OCI-M1 (cell line): ENCODE results near the gene EIPR1.
"Not testable (repeated sequence)": the region's sequence is repeated elsewhere in the genome, so short reads cannot be mapped to it uniquely, and the experiment has no call there.

Experiments used
- DNase-seq: peaks from one replicate; lab custom pipeline; 2025; lab: John Stamatoyannopoulos, UW

The EIPR1 gene

DNA sequence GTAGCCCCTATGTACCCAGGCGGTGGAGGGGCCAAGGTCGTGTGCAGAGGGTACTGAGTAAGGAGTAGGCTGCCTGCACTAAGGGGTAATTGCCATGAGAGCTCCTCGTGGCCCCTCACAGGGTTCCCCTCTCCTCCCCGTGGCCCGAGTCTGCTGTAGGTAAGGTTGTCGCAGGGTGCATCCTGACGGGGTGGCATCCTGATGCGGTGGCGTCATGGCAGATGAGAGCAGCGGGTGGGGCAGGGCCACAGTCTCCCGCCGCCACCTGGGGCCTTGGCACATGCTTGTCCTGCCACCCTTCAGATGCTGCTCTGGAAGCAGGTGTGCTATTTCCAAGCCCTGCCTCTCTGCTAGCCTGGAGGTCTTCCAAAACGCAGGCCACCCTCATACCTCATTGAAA, 89.7 kb downstream of the EIPR1 start:
- no peak for DNase-seq

DNA sequence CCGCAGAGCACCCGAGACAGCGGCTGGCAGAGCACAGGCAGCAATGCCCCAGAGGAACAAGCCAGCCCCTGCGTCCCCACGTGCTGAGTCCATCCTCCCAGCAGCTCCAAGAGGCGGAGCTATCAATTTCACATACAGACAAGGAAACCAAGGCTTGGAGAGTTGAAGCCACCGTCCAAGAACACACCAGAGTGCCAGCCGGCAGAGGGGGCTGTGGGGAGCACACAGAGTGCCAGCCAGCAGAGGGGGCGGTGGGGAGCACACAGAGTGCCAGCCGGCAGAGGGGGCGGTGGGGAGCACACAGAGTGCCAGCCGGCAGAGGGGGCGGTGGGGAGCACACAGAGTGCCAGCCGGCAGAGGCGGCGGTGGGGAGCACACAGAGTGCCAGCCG, 91.0 kb downstream of the EIPR1 start:
- not testable (repeated sequence) for DNase-seq

DNA sequence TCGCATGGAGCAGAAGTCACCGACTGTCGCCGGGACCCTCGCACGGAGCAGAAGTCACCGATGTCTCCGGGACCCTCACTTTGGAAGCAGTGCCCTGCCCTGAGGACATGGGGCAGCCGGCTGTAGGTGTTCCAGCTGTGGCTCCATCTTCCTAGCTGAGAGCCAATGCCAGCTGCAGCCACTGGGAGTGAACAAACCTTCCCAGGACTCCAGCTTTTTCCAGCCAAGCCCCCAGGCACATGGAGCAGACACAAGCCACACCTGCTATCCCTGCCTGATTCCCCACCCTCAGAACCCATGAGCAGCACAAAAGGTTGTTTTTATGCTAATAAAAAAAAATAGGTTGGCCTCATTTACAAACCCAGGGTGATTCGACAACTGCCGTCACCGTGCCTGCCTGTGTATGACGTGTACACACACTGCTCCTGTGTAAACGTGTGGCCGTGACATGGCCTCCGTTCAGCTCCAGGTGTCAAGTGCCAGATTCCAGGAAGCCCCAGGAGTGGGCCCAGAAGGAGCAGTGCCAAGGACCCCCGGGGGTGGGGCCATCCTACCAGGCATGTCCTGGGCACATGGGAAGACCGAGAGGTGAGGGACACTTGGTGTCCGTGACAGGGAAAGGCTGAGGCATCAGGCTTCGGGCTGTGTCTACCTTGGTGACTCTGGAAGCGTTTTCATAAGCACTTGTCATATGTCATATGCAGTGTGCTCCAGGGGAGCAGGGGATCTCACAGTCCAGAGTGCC, 91.5 kb downstream of the EIPR1 start:
- no peak for DNase-seq

DNA sequence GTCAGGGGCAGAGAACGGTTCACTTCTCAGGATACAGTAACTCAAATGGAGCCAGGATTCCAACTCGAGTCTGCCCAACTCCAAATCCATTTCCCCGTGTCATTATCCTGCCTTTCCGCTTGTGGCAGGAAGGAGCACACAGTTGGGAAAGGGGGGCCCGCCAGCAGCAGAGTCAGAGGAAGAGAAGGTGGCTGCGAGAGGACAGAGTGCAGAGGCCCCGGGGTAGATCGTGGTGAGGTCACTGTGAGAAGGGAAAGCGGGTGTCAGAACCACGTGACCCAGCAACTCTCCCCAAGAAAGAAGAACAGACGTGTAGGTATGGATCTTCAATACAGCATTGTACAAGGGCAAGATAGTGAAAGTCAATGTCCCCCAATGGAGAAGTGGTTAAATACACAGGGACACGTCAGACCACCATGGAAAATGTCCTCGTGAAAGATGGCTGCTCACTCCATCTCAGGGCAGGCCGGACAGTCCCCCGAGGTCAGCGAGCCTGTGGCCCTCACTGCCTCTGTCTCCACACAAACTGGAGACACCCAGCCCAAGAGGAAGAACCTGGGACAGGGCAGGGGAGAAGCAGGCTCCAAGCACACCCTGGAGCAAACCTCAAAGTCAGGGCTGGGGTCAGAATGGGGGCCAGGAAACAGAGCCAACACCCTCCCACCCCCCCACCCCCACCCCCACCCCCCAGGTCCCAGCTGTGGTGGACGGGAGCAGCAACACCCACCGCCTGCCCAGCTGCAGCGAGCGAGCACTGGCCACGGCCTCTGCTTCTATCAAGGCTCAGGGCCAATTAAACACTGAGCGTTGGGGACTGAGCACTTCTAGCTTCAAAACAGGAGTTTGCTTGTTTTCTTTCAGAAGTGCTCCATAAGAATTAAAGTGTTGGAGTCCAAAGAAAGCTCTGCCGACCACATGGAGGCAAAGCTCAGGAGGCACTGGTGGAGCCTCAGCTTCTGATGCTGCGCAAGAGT, 92.7 kb downstream of the EIPR1 start:
- no peak for DNase-seq

DNA sequence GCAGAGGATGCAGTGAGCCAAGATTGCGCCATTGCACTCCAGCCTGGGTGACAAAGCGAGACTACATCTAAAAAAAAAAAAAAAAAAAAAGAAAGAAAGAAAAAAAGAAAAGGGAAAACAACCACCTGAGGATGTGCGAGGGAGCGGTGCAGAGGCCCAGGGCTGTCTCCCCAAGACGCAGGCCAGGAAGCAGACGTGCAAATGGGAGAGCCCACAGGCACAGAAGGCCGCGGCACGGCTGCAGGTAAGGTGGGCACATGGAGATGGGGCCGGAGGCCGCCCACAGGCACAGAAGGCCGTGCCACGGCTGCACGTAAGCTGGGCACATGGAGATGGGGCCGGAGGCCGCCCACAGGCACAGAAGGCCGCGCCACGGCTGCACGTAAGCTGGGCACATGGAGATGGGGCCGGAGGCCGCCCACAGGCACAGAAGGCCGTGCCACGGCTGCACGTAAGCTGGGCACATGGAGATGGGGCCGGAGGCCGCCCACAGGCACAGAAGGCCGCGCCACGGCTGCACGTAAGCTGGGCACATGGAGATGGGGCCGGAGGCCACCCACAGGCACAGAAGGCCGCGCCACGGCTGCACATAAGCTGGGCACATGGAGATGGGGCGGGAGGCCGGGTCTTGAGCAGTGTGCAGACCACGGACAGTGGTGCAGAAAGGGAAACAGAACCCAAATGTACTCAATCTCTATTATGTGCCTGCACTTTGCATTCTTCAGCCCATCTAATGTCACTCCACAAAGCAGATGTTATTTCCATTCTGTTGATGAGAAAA, 93.6 kb downstream of the EIPR1 start:
- not testable (repeated sequence) for DNase-seq

DNA sequence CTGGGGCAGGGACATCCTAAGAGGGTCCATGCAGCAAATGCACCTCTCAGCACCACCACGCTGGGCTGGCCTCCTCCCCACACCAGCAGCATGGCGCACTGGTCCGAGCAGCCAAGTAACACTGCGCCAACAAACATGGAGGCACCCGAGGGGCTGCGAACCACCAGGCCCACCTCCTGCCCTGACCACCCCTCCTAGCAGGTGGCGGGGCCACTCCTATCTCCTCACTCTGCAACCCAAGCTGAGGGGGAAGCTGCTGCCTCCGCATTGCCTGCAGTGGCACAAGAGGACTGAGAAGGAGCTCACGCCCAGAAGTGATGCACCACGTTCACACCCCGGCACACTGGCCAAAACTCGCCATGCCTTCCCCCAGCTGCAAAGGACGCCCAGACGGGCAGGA, 94.4 kb downstream of the EIPR1 start:
- no peak for DNase-seq

DNA sequence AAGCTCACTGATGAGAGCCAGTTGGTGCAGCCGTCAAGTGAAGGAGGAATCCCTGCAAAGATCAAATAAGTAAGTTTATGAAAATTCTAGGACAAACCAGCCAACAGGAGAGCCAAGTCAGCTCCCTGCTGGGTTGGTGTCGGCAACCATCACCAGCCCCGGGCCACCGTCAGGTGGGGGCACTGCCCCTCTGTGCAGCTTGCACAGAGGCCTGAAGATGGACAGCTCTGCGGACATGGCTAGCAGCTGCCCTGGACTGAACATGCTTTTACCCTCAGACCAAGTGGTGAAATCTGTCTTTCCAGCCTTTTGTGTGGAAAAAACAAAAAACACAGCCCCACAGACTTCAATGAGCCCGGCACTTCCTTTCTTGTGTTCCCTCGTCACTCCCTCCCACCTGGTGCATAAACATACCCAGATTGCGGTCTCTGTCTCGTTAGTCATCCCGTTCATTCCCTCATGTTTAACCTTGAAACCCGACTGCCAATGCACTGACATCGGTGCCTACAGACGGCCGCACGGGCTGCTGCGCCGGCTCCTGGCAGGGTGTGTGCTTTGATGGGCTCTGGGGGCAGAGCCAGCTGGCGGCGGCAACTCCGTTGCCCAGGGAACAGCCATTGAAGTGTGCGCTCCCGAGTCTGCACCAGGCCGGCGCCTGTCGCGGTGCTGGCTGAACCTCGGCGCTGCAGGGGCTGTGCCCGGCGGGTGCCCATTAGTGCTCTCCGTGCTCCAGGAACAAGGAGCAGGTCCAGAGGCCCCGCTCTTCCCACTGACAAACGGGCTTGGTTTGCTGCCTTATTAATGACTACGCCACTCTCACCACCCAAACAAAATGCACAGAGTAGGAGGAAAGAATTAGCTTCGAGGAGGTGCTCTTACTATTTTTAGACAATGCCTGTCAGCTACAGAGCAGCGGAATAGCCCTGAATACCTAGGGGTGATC, 95.3 kb downstream of the EIPR1 start:
- no peak for DNase-seq

DNA sequence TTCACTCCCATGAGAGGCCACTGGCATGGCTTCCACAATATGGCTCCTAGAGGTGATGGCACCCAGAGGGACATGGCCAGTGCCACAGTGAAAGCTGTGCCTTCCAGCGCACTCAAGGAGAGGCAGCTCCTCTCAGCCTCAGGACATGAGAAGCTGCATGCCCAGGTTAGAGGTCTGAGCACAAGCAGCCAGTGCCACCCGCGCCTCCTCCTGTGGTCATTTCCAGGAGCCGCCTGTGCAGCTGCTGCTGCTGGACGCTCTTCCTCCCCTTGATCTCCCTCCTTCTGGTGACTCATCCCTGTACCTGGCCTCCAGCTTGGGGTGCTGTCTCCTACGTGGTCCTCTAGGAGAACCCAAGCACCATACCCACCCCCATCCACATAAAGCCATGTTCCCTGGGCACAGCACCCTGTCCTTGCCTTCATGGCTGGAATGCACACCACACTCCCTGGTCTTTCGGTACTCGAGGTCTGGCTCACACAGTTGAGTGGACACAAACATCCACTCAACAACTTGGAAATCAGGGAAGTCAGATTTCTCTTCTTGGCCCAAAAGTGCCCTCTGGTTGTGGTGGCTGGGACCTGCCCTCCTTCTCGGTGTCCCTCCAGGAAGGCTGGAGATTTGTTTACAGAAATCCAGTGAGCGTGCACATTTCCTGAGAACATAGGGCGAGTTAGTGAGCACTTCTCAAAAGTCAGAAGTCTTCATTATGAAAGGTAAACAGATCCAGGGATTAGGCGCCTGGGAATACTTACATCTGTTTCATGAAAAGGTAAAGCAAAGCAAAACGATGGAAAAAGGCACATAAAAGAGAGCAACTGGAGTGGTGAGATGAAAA, 96.7 kb downstream of the EIPR1 start:
- DNase-seq, result no peak

DNA sequence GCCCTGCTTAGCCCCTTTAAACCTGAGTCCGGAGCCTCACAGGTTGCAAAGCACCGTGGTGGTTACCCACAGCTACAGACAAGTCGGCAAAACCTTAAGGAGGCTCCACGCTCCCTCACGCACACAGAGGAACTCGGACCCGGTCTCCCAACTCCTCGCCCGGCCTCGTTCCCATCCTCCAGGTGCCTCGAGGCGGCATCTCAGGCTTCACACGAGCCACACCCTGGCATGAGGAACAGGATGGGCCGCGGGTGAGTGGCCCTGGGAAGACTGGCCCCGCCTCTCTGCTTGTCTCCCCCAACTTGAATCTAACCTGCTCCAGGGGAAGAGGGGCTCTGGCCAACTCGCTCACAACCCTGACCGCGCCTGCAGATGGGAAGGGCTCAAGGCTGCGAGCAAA, 97.4 kb downstream of the EIPR1 start:
- no peak for DNase-seq

DNA sequence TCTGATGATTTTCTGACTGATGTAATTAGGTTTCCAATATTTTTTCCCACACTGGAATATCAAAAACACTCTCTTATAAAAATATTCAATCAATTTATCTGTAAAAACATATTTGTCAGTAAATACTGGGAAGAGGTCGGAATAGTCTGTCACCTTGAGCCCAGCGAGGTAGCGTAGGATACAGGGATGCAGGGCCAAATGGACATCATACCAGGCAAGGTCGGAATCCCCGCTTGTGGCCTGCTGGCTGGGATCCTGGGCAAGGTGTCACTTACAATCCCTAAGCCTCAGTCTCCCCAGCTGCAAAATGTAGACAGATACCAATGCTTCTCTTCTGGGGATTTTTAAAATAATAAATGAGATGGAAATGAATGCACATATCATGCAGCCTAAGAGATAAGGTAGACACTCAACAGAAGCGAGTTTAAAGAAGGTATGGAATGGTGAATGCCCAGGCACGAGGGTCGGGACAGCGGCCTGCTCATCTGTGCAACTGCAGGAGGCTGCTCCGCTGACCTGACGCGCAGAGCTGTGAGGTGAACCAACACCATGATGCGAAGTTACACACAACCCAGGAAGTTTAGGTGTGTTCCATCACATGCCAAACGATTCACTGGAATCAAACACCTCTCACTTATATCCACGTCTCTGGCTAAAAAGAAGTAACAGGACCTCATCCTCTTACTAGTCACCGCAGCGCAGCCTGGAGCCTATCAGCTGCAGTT, 98.2 kb downstream of the EIPR1 start:
- DNase-seq, result no peak

DNA sequence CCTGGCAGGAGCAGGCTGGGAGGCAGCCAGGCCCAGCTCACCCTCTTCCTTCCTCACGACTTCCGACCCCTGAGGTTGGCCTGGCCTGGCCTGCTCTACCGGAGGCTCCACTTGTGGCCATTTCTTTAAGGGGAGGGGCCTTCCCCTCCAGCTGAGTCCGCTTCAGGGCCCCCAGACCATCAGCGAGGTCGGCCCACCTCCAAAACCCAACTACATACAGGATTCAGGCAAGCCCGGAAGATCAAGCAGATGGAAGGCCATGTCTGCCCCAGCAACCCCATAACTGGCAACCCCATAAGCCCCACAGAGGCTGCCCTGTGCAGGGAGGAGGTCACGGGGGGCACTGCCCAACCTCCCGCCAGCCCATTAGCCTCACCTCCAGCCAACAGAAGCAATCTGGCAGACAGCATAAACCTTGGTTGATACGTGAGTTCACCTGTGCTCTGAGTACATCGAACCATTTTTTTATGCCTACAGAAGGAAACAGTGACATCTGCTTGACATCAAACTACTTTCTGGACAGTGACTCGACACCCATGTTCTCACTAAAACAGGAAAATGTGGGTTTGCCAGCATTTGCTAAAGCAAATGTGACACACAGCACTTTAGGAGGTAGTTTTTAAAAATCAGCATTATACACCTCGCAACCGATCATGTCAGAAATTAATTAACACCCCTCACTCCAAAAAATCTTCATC, 98.9 kb downstream of the EIPR1 start:
- no peak for DNase-seq

DNA sequence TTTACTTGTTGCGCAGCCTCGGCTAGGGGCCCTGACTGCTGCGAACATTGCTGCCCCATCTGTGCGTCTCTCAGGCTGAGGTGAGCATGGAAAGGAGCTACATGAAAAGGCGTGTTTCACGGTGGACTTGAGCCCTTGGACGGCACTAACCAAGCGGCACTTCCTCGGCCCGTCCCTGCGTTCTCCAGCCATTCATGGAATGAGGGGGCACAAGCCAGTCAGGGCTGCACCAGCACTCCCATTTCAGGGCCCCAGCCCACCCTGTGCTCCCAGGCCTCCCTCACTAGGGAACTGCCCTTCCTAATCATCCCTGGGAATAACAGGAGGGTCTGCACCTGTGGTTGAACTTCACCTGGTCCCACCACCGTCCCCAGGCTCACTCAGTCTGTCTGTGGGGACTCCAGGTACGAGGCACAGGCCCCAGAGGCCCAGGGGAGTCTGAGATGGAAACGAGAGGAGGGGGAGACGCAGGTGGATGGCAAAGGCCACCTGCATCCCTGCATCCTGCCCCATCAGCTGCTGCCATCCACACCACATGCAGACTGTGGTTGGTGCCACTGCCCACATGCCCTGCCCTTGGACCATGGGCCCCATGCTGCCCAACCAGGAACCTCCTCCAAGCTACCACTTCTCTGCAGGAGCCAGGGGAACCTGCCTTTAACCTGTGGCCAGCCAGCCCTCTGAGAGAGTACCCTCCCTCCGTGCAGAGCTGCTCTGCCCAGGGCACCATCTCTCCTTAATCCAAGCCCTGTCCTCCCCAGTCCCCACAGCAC, 99.7 kb downstream of the EIPR1 start:
- DNase-seq, result no peak

DNA sequence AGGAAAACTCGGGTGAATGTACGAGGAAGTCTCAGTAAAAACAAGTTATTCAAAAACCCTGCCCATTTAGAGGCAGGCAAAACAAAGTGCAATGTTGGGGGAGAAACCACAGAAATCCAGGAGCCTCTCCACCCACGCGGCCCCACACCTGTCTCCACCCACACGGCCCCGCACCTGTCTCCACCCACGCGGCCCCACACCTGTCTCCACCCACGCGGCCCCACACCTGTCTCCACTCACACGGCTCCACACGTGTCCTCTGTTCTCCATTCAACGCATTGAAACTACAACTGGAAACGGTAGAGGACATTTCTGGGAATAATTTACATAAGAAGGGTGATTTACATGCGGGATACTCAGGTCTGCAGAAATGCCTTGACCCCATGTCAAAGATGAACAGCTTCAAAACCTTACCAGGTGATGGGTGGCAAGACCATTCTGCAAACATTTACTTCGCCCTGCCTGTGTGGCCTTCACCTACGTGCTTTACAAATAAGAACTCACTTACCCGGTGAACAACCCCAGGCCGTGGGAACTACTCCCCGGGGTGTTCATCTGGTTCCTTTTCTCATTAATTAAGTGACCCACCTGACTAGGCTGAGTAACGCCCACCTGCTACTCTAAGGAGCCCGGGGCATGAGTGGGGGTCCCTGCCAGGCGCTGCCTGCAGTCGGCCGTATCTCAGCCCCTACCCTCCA, 100.4 kb downstream of the EIPR1 start:
- DNase-seq, result no peak

DNA sequence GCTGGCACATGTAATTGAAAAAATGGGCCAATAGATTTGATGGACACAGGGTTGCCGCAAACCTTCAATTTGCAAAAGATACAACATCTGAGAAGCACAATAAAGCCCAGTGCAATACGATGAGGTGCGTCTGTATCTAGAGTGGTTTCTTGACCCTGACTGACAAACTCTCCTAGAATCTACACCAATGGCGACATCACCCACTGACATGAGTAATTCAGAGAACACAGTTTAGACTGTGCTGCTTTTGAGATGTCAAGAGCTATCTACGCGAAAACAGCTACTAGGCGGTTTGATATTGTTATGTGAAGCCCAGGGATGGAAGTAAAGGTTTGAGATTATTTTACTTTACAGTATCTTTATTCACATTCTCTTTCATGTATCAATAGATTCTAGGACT, 104.9 kb downstream of the EIPR1 start:
- DNase-seq, result no peak

DNA sequence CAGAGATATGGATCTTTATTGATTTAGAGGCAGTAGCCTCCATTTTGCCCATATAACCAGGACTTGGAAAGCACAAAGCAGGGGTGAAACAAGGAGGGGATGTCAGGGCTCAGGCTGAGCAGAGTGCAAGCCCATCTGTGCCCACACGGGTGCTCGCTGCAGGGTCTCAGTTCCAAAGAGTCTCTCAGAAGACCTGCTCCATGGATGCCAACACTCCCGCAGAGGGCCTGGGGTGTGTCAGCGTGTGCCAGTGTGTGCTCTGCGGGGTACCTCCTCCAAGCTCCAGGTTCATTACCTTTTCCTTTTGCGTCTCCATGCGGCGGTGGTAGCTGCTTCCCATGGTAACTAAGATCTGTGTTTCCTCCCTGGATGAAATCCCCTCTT, 107.5 kb downstream of the EIPR1 start:
- no peak for DNase-seq

DNA sequence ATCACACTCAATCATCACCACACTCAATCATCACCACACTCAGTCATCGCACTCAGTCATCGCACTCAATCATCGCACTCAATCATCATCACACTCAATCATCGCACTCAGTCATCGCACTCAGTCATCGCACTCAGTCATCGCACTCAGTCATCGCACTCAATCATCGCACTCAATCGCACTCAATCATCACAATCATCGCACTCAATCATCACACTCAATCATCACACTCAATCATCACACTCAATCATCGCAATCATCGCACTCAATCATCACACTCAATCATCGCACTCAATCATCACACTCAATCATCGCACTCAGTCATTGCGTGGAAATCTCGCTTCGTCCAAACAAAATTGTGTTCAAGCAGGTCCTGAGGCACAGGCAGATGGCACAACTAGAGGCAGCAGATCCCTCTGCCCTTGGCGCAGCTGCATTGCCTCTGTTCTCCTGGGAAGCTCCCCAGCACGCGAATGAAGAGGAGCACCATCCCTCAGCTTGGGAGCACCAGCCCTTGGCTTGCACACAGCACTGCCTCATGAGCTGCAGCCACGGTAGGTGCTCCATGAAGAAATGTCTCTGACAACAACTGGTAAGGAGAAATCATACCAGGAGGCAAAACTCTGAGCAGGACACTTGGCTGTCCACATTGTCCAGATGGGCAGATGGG, 108.1 kb downstream of the EIPR1 start:
- DNase-seq, result no peak

DNA sequence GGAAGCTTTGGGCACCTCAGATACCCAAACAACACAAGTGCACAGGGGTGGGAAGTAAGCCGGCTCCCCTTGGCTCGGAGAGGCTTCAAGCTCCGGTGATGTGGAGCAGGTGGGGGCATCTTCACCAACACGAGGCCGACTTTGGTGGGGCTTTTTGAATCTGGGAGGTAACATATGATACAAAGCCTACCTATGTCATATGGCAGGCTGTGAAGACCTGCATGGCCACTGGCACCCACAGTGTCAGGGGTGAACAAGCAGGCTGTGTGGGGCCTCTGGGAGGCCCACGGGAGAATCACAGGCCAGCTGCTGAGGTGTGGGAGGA, 109.0 kb downstream of the EIPR1 start:
- no peak for DNase-seq
